KG1 (cell line): ENCODE results near the gene ADK.
"Not testable (repeated sequence)": the region's sequence is repeated elsewhere in the genome, so short reads cannot be mapped to it uniquely, and the experiment has no call there.

Experiments used
- DNase-seq: peaks from one replicate; lab custom pipeline; 2025; lab: John Stamatoyannopoulos, UW

ADK gene

DNA sequence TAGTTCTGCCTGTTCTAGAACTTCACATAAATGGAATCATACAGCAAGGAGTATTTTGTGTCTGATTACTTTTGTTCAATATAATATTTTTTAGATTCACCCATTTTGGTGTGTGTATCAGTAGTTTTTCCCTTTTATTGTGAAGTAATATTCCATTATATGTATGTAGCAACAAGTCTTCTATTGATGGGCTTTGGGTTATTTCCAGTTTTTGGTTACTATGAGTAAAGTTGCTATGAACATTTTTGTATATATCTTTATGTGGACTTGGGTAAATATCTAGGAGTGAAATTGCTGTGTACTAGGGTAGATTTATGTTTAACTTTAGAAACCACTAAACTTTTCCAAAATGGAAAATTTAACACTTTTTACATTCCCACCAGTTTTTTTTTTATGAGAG is 35.7 kb downstream of the ADK start:
- no peak for DNase-seq

DNA sequence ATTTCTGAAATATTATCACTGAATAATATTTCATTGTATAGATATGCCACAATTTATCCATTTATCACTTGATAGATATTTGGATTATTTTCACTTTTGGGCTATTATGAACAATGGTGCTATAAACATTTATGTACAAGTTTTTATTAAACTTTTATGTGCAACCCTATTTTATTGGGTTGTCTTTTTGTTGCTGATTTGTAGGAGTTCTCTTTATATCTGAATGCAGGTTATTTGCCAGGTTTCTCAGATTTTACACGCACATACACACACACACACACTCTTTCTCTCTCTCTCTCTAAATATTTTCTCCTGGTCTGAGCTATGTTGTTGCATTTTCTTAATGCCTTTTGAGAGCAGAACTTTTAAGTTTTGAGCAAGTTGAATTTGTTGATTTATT is 36.2 kb downstream of the ADK start:
- DNase-seq = no peak

DNA sequence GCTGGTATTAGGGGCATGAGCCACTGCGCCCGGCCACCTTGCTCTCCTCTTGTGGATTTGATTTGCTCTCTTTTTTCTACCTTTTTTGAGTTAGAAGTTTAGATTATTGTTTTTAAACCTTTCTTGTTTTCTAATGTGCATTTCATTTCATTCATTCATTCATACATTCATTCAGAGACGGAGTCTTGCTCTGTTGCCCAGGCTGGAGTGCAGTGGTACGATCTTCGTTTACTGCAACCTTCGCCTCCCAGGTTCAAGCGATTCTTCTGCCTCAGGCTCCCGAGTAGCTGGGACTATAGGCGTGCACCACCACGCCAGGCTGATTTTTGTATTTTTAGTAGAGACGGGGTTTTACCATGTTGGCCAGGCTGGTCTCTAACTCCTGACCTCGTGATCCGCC is 37.6 kb downstream of the ADK start:
- not testable (repeated sequence) for DNase-seq

DNA sequence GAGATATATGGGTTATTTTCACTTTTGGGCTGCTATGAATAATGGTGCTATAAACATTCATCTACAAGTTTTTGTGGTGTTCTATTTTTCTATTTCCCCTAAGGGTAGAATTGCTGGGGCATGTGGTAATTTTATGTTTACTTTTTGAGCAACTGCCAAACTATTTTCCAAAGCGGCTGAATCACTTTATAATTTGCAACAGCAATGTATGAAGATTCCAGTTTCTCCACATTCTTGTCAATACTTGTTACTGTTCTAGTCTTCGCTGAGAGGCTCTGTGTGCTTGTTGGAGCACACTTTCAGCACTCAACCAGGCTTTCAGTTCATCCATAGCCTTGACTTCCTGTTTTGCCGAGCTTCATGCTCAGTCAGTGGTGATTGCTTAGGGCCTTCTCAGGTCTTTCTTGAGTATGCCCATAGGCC is 39.0 kb downstream of the ADK start:
- DNase-seq = peak; percentile 40

DNA sequence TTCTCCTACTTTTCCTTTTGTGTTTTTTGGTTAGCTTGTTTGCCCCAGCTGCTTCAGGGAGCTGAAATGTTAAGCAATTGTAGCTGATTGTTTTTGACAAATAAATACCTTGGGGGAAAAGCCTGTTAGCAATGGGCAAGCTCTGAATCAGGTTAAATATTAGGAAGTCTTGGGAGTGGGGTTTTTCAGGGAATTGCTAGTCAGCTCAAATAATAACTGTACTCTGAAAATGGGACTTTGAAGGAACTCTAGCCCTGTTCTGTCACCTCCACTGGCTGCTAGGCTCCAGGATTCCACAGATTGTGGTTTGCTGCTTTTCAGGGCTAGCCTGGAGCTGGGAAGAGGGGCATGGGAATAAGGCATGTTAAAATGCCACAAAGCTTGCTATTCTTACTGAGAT is 39.5 kb downstream of the ADK start:
- no peak for DNase-seq

DNA sequence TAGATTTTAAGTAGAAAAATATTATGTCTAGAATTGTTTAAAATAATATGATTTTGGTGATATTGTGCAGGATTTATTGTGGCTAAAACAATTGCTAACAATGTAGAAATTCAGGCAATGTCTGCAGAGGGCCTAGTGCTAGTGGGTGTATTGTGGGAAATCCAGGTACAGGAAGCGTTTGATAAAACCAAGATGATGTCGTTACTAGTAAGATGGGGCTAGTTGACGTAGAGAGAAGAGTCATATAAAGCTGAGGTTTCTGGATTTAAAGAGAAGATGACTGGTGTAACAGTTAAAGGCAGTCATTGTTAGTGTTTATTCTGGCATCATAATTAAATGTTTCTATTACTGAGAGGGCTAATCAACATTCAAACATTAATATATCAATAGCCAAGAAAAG is 43.5 kb downstream of the ADK start:
- DNase-seq = no peak

DNA sequence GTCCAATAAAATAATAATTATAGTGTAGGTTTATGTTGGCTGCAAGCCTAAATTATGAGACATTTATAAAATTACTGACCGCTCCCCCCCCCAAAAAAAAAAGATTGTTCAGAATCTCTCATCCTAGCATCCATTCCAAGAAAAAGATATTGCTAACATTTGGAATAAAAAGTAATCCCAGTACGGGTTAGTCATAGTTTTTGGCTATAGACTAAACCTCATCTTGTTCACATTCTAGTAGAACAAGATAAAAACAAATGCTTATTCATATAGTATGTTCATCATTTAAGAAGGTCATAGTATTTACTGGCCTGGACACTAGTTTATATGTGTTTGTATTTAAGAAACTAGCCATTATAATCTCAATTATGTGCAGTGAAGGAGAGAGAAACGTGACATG is 44.0 kb downstream of the ADK start:
- DNase-seq = no peak

DNA sequence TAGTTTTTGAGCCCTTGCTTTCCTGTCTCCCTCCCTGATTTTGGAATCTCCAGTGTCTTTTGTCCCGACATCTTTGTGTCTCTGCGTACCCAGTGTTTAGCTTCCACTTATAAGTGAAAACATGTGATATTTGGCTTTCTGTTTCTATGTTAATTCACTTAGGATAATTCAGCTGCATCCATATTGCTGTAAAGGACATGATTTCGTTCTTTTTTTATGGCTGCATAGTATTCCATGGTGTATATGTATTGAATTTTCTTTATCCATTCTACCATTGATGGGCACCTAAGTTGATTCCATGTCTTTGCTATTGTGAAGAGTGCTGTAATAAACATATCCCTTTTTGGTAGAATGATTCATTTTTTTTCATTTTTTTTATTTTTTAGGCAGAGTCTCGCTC is 48.3 kb downstream of the ADK start:
- no peak for DNase-seq

DNA sequence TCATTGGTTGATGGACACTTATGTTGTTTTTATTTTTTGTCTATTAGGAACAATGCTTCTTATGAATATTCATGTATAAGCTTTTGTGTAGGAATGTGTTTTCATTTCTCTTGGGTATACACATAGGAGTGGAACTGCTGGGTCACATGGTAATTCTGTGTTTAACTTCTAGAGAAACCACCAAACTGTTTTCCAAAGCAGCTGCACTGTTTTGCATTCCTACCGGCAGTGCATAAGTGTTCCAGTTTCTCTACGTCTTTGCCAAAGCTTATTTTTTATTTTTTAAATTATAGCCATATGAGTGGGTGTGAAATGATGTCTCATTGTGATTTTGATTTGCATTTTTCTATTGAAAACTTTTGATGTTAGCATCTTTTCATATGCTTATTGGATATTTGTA is 51.3 kb downstream of the ADK start:
- DNase-seq = no peak

DNA sequence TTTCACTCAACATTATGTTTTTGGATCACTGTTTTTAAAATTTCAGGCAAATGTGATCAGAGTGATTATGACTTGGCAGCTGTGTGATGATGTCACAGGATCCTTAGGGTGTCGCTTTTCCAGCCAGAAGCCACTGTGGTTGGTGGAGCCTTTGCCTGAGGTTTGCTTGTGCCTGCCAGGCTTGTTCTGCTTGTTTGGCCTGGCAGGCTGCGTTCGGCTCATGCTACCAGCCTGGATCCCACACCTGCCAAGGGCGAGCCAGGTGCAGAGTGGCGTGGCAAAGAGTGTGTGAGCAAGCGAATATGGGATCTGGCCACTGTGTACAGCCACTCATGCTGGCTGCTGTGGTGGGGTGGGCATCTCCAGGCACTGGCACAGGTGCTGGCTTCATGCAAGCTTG is 55.7 kb downstream of the ADK start:
- DNase-seq = no peak

DNA sequence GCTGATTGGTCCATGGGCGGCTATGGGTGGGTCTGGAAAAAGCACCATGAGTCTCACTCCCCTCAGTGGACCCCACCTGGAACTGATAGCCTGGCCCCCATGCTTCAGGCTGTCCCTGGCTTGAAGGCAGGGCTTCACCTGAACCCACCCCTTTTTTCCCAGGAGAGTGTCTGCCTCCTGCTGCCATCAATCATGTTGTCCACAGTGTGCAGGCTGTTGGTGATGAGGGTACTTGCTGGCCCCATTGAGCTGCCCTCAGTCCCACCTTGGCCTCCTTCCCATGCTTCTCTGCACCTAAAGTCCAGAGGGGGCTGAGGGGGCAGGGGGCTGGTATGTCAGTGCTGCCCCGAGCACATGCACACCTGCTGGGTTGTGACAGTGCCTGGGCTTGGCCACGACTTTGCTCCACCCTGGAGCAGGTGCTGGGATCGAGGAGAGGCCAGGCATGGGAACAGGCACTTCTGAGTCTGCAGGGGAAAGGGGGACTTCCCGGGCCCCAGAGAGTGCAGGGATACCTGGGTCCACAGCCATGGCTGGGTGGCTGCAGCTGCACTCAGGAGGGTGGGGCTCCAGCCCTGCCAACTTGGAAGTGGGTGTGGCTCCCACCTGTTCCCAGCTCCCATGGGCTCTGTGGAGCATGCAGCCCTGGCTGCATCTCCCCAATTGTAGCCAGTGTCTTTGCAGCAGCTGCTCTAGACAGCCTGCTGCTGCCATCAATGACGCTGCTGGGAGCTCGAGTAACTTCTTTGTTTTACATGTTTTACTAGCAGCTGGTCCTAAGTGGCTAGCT is 56.9 kb downstream of the ADK start:
- no peak for DNase-seq

DNA sequence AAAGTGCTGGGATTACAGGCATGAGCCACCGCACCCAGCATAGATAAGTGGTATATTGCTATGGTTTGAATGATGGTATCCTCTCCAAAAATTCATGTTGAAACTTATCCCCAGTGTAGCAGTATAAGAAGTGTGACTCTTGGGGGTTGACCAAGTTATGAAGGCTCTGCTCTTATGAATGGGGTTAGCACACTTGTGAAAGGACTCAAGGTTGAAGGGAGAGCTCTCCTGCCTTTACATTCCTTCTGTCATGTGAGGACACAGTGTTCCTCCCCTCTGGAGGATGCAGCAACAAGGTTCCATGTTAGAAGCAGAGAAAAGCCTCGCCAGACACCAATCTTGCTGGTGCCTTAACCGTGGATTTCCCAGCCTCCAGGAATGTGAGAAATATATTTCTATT is 58.0 kb downstream of the ADK start:
- DNase-seq = no peak

DNA sequence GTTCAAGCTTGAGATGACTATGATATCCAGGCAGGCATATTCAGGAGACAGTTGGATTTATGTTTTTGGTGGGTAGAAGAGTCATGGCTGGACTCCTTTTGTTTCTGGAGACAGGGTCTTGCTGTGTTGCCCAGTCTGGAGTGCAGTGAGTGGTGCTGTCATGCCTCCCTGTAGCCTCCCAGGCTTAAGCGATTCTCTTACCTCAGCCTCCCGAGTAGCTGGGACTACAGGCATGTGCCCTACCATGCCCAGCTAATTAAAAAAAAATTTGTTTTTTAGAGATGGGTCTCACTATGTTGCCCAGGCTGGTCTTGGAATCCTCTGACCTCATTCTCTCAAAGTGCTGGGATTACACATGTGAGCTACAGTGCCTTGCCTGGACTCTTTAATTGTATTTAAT is 62.0 kb downstream of the ADK start:
- DNase-seq = no peak

DNA sequence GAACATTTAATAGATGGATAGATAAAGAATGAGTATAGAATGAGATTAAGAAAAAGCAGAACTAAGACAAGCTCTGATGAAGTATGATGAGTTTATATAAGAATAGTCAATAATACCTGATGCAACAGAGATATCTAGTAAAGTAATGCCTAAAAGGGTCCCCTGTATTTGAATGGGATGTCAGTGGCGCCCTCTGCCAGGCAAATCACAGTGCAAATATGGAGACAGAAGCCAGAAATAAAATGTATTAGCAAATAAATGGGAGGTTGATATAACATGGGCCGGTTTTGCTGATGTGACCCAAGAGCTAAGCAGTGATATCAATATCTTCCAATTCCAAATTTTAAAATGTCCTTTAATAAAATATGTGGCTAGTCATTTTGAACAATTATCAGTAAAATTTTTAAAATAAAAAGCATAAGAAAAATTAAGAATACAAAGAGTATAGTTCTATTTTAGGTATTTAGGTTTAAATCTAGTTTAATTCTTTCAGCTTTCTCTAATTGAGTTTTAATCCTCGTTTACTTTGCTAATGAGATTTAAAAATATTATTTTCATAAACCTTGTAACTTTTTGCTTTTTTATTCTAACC is 62.6 kb downstream of the ADK start:
- DNase-seq = no peak

DNA sequence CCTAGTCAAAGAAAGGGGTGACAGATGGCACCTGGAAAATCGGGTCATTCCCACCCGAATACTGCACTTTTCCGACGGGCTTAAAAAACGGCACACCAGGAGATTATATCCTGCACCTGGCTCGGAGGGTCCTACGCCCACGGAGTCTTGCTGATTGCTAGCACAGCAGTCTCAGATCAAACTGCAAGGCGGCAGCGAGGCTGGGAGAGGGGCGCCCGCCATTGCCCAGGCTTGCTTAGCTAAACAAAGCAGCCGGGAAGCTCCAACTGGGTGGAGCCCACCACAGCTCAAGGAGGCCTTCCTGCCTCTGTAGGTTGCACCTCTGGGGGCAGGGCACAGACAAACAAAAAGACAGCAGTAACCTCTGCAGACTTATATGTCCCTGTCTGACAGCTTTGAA is 66.1 kb downstream of the ADK start:
- DNase-seq = not testable (repeated sequence)

DNA sequence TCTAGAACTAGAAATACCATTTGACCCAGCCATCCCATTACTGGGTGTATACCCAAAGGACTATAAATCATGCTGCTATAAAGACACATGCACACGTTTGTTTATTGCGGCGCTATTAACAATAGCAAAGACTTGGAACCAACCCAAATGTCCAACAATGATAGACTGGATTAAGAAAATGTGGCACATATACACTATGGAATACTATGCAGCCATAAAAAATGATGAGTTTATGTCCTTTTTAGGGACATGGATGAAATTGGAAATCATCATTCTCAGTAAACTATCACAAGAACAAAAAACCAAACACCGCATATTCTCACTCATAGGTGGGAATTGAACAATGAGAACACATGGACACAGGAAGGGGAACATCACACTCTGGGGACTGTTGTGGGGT is 71.4 kb downstream of the ADK start:
- not testable (repeated sequence) for DNase-seq

DNA sequence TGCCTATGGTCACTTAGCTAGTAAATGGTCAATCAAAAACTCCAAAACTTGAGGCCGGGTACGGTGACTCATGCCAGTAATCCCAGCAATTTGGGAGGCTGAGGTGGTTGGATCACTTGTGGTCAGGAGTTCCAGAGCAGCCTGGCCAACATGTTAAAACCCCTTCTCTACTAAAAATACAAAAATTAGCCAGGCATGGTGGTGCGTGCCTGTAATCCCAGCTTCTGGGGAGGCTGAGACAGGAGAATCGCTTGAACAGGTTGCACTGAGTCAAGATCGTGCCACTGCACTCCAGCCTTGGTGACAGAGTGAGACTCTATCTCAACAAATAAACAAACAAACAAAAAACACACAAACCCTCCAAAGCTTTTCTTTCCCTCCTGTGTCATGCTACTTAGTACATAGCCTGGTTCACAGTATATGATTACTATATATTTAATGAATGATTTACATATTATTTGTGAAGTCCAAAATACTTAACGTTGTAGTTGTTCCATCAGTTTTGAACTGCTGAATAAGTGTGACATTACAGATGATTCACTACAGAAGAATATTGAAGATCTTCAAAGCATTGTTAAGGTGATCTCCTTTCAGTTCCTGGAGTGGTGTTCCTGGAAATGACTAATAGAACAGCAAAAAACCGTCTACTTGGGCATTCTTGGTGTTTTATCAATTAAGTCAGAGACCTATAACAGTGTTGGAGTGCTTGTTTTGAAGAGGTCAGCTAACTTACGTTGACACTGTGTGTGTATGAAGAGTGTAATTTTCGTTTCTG is 72.9 kb downstream of the ADK start:
- DNase-seq = no peak

DNA sequence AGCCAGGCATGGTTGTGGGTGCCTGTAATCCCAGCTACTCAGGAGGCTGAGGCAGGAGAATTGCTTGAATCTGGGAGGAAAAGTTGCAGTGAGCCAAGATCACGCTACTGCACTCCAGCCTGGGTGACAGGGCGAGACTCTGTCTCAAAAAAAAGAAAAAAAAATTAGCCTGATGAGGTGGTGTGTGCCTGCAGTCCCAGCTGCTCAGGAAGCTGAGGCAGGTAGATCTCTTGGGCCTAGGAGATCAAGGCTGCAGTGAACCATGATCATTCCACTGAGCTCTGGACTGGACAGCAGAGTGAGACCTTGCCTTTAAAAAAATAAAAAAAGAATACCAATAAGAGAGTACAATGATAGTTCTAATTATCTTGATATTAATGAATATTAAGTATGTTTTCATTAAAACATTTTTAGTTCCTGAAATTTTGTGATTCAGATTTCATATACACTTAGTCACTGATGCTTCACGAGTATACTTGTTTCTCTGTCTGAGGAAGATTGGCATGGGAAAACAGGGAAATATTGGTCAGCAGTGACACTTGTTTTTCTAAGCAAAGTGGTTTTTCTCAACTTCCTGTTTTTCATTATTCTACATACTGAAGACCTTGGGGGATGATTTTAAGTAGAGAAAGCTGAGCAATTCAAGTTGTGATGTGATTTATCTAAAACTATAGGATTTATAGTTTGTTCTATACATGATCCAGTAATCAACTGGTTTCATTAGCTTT is 76.8 kb downstream of the ADK start:
- no peak for DNase-seq

DNA sequence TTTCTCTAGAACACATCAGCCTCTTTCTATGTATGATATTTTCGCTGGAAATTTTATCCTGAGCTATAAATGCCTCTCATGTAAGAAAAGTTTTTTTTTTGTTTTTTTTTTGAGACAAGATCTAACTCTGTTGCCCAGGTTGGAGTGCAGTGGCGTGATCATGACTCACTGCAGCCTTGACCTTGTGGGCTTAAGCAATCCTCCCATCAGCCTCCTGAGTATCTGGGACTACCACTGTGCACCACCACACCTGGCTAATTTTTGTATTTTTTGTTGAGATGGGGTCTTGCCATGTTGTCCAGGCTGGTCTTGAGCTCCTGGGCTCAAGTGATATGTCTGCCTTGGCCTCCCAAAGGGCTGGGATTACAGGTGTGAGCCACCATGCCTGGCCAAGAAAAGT is 80.4 kb downstream of the ADK start:
- DNase-seq = no peak

DNA sequence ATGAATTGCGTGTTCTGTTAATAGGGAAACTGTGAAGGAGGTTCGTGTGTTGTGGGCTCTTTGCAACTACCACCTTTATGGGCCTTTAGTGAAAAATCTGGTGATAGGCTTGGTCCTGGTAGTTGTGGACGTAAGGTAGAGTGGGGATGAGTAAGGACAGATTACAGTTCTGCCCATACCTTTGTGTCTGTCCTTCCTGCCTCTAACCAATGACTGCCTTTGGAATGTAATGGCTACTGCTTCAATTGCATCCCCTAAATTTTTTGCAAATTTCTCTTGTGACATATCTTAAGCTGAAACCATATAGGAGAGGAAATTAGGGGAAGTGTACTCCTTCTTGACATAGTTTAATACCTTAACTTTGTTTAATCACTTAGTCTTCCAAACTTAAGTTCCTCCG is 82.3 kb downstream of the ADK start:
- DNase-seq = no peak

DNA sequence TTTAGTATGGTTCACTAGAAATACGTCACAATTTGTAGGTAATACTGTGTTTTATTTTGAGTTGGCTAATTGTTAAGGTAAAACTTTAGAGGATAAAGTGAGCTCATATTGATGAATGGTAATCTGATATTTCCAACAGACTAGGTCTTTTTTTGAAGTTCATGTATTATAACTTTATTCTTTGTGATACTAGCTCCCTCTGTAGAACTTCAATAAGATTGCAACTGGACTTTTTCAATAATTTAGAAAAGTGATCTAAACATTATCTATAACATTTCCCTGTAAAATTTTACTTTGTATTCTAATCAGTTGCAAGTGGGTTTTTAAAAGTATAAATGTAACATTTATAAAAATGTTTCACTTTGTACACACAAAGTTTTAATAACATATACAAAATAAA is 83.5 kb downstream of the ADK start:
- no peak for DNase-seq

DNA sequence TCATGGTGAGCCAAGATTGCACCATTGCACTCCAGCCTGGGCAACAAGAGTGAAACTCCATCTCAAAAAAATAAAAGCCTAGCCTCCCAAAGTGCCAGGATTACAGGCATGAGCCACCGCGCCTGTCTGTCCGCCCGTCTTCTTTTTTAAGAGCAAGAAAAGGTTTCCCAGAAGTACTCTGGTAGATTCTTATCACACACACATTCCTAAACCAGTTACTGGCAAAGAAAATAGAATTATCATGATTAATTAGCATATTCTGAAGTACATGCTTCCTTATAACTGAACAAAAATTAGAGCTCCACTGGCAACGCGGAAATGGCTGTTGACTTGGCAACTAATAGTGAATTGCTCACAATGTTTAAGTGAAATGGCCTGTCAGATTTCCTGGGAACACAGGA is 87.0 kb downstream of the ADK start:
- no peak for DNase-seq

DNA sequence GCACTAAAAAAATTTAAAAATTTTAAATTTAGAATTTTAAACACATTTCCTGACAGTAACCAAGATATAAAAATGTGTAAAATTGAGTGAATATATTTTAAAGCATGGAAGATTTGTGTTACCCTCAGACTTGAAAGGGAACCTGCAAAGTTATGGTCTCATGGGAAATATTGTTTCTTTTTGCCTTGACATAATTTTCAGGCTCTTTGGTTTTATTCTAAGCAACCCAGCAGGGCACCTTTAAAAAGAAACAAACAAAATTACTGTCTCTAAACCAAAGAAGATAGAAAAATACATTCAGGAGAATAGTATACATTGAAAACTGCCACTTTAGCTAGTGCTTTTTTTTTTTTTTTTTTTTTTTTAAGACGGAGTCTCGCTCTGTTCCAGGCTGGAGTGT is 87.5 kb downstream of the ADK start:
- DNase-seq = no peak
